Psoas muscle (tissue), 8 donors: ENCODE data around the gene RDH16. TPM values are rescaled to one million over a fixed set of nuclear protein-coding genes. Genes with fewer than 3 reads are reported as not detected.

Experiments used
- ATAC-seq, 4 donors: fragments of 200-7000 bp; cut with Tn5 transposase; one replicate each; pipeline ENCODE4 v1.9.1; 2020; ENCODE audit warnings: moderate library complexity in 3 of 4, mild to moderate bottlenecking in 2 of 4
- DNase-seq, 2 donors: peaks; one replicate each; pipeline ENCODE4 v3.0.0-alpha.2; 2020
- H3K27ac ChIP-seq: fragments of 200-600 bp; one replicate; pipeline ENCODE4 v1.8.0; 2022
- H3K27me3 ChIP-seq, 3 donors: fragments of 200-600 bp in 1 of 3; one replicate each; pipeline versions ENCODE4 v1.6.1 to v1.8.0; 2013 to 2022; ENCODE audit warnings: low read length in 2 of 3, mild to moderate bottlenecking in 2 of 3, moderate library complexity in 1 of 3; ENCODE audit not compliant: insufficient read depth in 3 of 3
- H3K36me3 ChIP-seq, 2 donors: fragments of 200-600 bp in 1 of 2; one replicate each; pipeline versions ENCODE4 v1.6.1 to v1.8.0; 2013 to 2022; ENCODE audit warnings: low read depth in 1 of 2, mild to moderate bottlenecking in 1 of 2, moderate library complexity in 1 of 2; ENCODE audit not compliant: insufficient read depth in 1 of 2
- H3K4me1 ChIP-seq: fragments of 200-600 bp; one replicate; pipeline ENCODE4 v1.8.0; 2022
- H3K4me3 ChIP-seq: fragments of 200-600 bp; one replicate; pipeline ENCODE4 v1.8.0; 2022; ENCODE audit warnings: mild to moderate bottlenecking
- H3K9me3 ChIP-seq: fragments of 200-600 bp; one replicate; pipeline ENCODE4 v1.8.0; 2022
- CTCF ChIP-seq: fragments of 200-600 bp; IDR thresholded peaks from one replicate; pipeline ENCODE4 v1.8.0; 2022; ENCODE audit warnings: antibody characterized with exemption
- WGBS, 3 donors: extraction: QIAGEN DNeasy Blood & Tissue Kit; methylation state at CpG; one replicate each; pipeline versions ENCODE4 v1.1.6 to v1.1.7; 2013; 5-methylcytosine and 5-hydroxymethylcytosine counted together
- intact Hi-C, 2 donors: fragments of 100-400 bp; cut with DNase I; formaldehyde crosslinking; loops; one replicate each; pipeline versions ENCODE4 v1.11.0 to v1.14.2; 2022
- polyA plus RNA-seq, 3 donors: library from polyadenylated mRNA; stranded (reverse); fragments of 200-250 nt; gene quantifications; one replicate each; pipeline ENCODE4 v1.2.3, GENCODE V29; 2013
- total RNA-seq, 4 donors: library from RNA; stranded (reverse); fragmentation: NEBNext Ultra II Directional in 2 of 4; extraction: Animal tissue kit (Norgen Biotek cat#: 25700) in 2 of 4; gene quantifications; one replicate each; pipeline versions ENCODE4 v1.2.1 to v1.2.4, GENCODE V29; 2021 to 2023
- donor health status: healthy with polysubstance abuse.
- donor health status: DM: no; HTN: no; CAD: no; lungs with moderate emphysema.
- donor health status: Bipolar disorder and iron deficiency.
- donor health status: healthy.
- donor health status: DM: yes; HTN: yes; CAD: no.
- donor health status: DM: no; HTN: no; CAD: no.
- donor health status: DM: no; HTN: no; CAD: no.
- donor health status: DM: yes; HTN: yes; CAD: no.

The RDH16 gene
- total and polyA plus RNA-seq, 7 donors: 0.10 to 0.52 (median 0.32) TPM

DNA sequence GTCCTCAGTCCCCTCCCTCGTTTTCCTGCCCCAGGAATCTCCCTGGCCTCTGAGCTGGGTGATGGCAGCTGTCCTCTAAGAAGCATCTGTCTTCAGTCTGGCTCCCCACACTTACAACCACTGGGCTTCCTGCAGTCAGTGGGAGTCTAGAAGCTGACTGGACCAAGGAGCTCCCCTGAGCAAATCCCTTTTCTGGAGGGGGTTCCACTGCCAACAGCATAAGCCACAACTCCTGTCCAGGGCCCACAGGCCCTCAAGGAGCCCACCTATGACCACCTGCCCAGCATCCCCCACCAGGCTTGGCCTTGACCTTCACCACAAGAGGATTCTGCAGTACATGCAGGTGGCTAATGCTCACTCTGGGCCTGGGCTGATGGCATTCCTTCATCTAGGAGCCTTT lies 4.1 kb downstream of the RDH16 start:
- Histone ChIP-seq H3K27me3 (no peaks in the 10 kb centered on the region), H3K4me3 (no peak overlapping the region), H3K4me1 (no peaks in the 10 kb centered on the region), H3K9me3 (no peaks in the 10 kb centered on the region), H3K36me3 (peaks cover 0 to 6% of the 10 kb centered on the region in 2 donors), H3K27ac (no peak overlapping the region)
- TF ChIP-seq CTCF: no peak
- WGBS, 3 donors: 10 to 24% (median 13%) methylated on average over 1 of the region's 1 CpG
- DNase-seq: no peak
- no peak for ATAC-seq
- intact Hi-C loops: no loop called here

- H3K27me3 ChIP-seq: no peaks in the 10 kb centered on the region
- TF ChIP-seq CTCF: no peak
- no peak overlapping the region for H3K4me3 ChIP-seq
- intact Hi-C loops: no loop called here
- H3K27ac ChIP-seq: no peak overlapping the region
- H3K4me1 ChIP-seq: no peaks in the 10 kb centered on the region
- no peaks in the 10 kb centered on the region for H3K9me3 ChIP-seq
- WGBS, 3 donors: 85% methylated on average over 11 of the region's 11 CpGs
- H3K36me3 ChIP-seq: peaks cover 0 to 6% of the 10 kb centered on the region in 2 donors
- ATAC-seq (no peak), DNase-seq (no peak)
These were observed 5.6 kb downstream of the RDH16 start for GRCh38 chr12:56951582-56952339.

DNA sequence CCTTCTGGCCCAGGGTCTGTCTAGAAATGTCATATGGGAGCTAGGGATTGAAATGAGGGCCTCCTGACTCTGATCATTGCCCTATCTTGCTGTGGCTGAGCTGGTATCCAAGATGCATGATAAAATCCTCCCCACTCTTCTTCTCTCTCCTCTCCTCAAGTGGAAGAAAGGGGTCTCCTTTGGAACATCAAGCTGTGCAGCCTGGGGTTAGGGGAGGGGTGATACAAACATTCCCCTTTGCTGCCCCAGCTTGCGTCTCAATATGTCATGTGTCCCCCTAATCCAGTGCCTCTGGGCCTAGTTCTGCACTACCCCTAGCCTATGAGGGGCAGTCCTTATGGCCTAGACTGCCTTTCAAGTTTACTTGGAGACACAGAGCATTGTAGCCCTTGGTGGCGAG lies 8.5 kb downstream of the RDH16 start:
- no peak overlapping the region for H3K27ac ChIP-seq
- DNase-seq (no peak), ATAC-seq (no peak)
- no peak overlapping the region for H3K4me3 ChIP-seq
- H3K27me3 ChIP-seq: no peaks in the 10 kb centered on the region
- 98 to 100% (median 100%) methylated on average over 2 of the region's 2 CpGs for WGBS, 3 donors
- H3K9me3 ChIP-seq: no peaks in the 10 kb centered on the region
- intact Hi-C loops: no loop called here
- no peak for TF ChIP-seq CTCF
- H3K4me1 ChIP-seq: no peaks in the 10 kb centered on the region
- peaks cover 0 to 6% of the 10 kb centered on the region in 2 donors for H3K36me3 ChIP-seq

DNA sequence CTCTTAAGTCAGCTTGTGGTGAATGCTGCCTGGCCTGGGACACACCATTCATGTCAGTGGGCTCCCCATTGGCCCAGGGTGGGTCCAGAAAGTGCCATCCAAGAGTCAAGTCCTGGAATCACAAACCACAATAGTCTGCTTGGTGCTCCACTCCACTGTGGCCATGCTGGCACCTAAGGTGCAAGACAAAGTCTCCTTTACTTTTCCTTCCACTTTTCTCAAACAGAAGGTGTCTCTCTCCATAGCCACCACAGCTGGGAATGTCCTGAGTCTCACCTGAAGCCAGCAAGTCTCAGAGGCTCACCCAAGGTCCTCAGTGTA lies 9.0 kb downstream of the RDH16 start:
- intact Hi-C loops: no loop called here
- DNase-seq (no peak), ATAC-seq (no peak)
- Histone ChIP-seq H3K4me3 (no peak overlapping the region), H3K27me3 (no peaks in the 10 kb centered on the region), H3K36me3 (peaks cover 0 to 6% of the 10 kb centered on the region in 2 donors), H3K4me1 (no peaks in the 10 kb centered on the region), H3K9me3 (no peaks in the 10 kb centered on the region), H3K27ac (no peak overlapping the region)
- no peak for TF ChIP-seq CTCF
